Activated naive CD4-positive, alpha-beta T cell treated with anti-CD3 and anti-CD28 coated beads for 36 hours (primary cell): Measurements from ENCODE around the gene ZCCHC4. TPM values are rescaled to one million over a fixed set of nuclear protein-coding genes. Genes with fewer than 3 reads are reported as not detected.

Experiments
- CTCF ChIA-PET: fragments of 350-600 bp; sonication (Branson Sonifier 250); formaldehyde crosslinking; loops from one replicate; lab custom pipeline; 2021; ENCODE audit warnings: antibody characterized with exemption; lab: Charles Lee
- DNase-seq: peaks from one replicate; pipeline ENCODE4 v3.0.0-alpha.2; 2020
- H3K27ac Mint-ChIP-seq: one replicate; pipeline ENCODE4 v1.8.0; 2021; ENCODE audit warnings: mild to moderate bottlenecking, mixed read lengths
- H3K27me3 Mint-ChIP-seq: one replicate; pipeline ENCODE4 v1.8.0; 2021; ENCODE audit warnings: low read depth, mixed read lengths
- H3K36me3 Mint-ChIP-seq: one replicate; pipeline ENCODE4 v1.8.0; 2021; ENCODE audit warnings: low read depth, mixed read lengths
- H3K4me1 Mint-ChIP-seq: one replicate; pipeline ENCODE4 v1.8.0; 2021; ENCODE audit warnings: low read depth, mixed read lengths
- H3K4me3 Mint-ChIP-seq: one replicate; pipeline ENCODE4 v1.8.0; 2021; ENCODE audit warnings: mild to moderate bottlenecking, moderate library complexity, mixed read lengths
- H3K9me3 Mint-ChIP-seq: one replicate; pipeline ENCODE4 v1.8.0; 2021; ENCODE audit warnings: mixed read lengths
- intact Hi-C: fragments of 100-400 bp; cut with micrococcal nuclease; formaldehyde crosslinking; loops from one replicate; pipeline ENCODE4 v1.15.1; 2023
- total RNA-seq, 2 experiments: library from RNA; stranded (reverse); gene quantifications; one replicate each; pipeline ENCODE4 v1.2.3, GENCODE V29; 2021

The ZCCHC4 gene
- total RNA-seq: 10 to 100 TPM; 10.5 to 11.9 TPM

GRCh38 chr4:25312496-25313200 lies at the start of gene ZCCHC4:
Gene ZCCHC4, plus strand, starts transcription at chr4:25312774. Its CDS starts 36 bp downstream, at chr4:25312810.
- Mint-ChIP-seq H3K4me3 (peak within 1 kb of the TSS; percentile 99), H3K36me3 (peaks cover 15% of the 10 kb centered on the region), H3K4me1 (peaks cover 22% of the 10 kb centered on the region), H3K27me3 (peaks cover 8% of the 10 kb centered on the region), H3K9me3 (no peaks in the 10 kb centered on the region), H3K27ac (peak within 1 kb of the TSS; percentile 89)
- peak; percentile 88 for DNase-seq
- intact Hi-C loops: loop anchor here (1.0 to 10.0 kb wide), 13 partner anchors 8 to 1980 kb away; partner anchors contain the start of genes ANAPC4, DHX15, SEL1L3 and SEPSECS
- CTCF ChIA-PET: interaction anchor here (0.6 to 3.9 kb wide), 34 partner anchors 8 to 787 kb away, joined by 3 to 32 read pairs (median 5); partner anchors contain the start of genes ANAPC4, PI4K2B and SEPSECS

- Mint-ChIP-seq H3K9me3 (no peaks in the 10 kb centered on the region), H3K27me3 (no peaks in the 10 kb centered on the region), H3K36me3 (peaks cover 23% of the 10 kb centered on the region), H3K4me3 (no peak overlapping the region), H3K4me1 (no peaks in the 10 kb centered on the region), H3K27ac (no peak overlapping the region)
- no peak for DNase-seq
- CTCF ChIA-PET: no interaction called here
- intact Hi-C loops: no loop called here
Observed at GRCh38 chr4:25271866-25272265, 40.7 kb upstream of the ZCCHC4 start.

GRCh38 chr4:25280210-25280609 lies 32.4 kb upstream of the ZCCHC4 start:
- Mint-ChIP-seq H3K36me3 (peaks cover 18% of the 10 kb centered on the region), H3K4me3 (no peak overlapping the region), H3K27me3 (no peaks in the 10 kb centered on the region), H3K9me3 (no peaks in the 10 kb centered on the region), H3K27ac (no peak overlapping the region), H3K4me1 (no peaks in the 10 kb centered on the region)
- intact Hi-C loops: no loop called here
- peak; percentile 6 for DNase-seq
- CTCF ChIA-PET: interaction anchor here (0.6 kb wide), 1 partner anchor 137 kb away, joined by 3 read pairs; no protein-coding TSS in a partner anchor

- intact Hi-C loops: no loop called here
- H3K4me3 Mint-ChIP-seq: no peak overlapping the region
- CTCF ChIA-PET: no interaction called here
- H3K4me1 Mint-ChIP-seq: no peaks in the 10 kb centered on the region
- H3K9me3 Mint-ChIP-seq: peaks cover 10% of the 10 kb centered on the region
- no peak for DNase-seq
- H3K36me3 Mint-ChIP-seq: peaks cover 16% of the 10 kb centered on the region
- no peak overlapping the region for H3K27ac Mint-ChIP-seq
- peaks cover 6% of the 10 kb centered on the region for H3K27me3 Mint-ChIP-seq
Observed at GRCh38 chr4:25283948-25284347, 28.6 kb upstream of the ZCCHC4 start.

GRCh38 chr4:25284466-25284865 lies 28.1 kb upstream of the ZCCHC4 start:
- Mint-ChIP-seq H3K27ac (no peak overlapping the region), H3K36me3 (peaks cover 16% of the 10 kb centered on the region)

GRCh38 chr4:25290490-25291067 lies 22.0 kb upstream of the ZCCHC4 start:
- peaks cover 7% of the 10 kb centered on the region for H3K36me3 Mint-ChIP-seq
- CTCF ChIA-PET: no interaction called here

More at GRCh38 chr4:25284466-25284865, 28.1 kb upstream of the ZCCHC4 start:
- CTCF ChIA-PET: no interaction called here
- no peaks in the 10 kb centered on the region for H3K4me1 Mint-ChIP-seq
- H3K9me3 Mint-ChIP-seq: peaks cover 10% of the 10 kb centered on the region
- no peak for DNase-seq
- intact Hi-C loops: no loop called here
- no peak overlapping the region for H3K4me3 Mint-ChIP-seq
- peaks cover 6% of the 10 kb centered on the region for H3K27me3 Mint-ChIP-seq

GRCh38 chr4:25291158-25291733 lies 21.3 kb upstream of the ZCCHC4 start:
- intact Hi-C loops: no loop called here
- Mint-ChIP-seq H3K9me3 (peaks cover 10% of the 10 kb centered on the region), H3K4me1 (no peaks in the 10 kb centered on the region), H3K36me3 (peaks cover 7% of the 10 kb centered on the region), H3K4me3 (no peak overlapping the region), H3K27me3 (peaks cover 8% of the 10 kb centered on the region), H3K27ac (no peak overlapping the region)
- DNase-seq: no peak
- CTCF ChIA-PET: no interaction called here

More at GRCh38 chr4:25290490-25291067, 22.0 kb upstream of the ZCCHC4 start:
- no peak for DNase-seq
- intact Hi-C loops: no loop called here
- Mint-ChIP-seq H3K4me1 (no peaks in the 10 kb centered on the region), H3K9me3 (peaks cover 10% of the 10 kb centered on the region), H3K27ac (no peak overlapping the region), H3K27me3 (peaks cover 6% of the 10 kb centered on the region), H3K4me3 (no peak overlapping the region)

- no peak overlapping the region for H3K27ac Mint-ChIP-seq
- CTCF ChIA-PET: interaction anchor here (0.8 kb wide), 1 partner anchor 14 kb away, joined by 4 read pairs; no protein-coding TSS in a partner anchor
- intact Hi-C loops: no loop called here
- no peaks in the 10 kb centered on the region for H3K4me1 Mint-ChIP-seq
- no peaks in the 10 kb centered on the region for H3K36me3 Mint-ChIP-seq
- peaks cover 6% of the 10 kb centered on the region for H3K27me3 Mint-ChIP-seq
- no peak for DNase-seq
- H3K4me3 Mint-ChIP-seq: no peak overlapping the region
- no peaks in the 10 kb centered on the region for H3K9me3 Mint-ChIP-seq
Observed at GRCh38 chr4:25297528-25298242, 14.9 kb upstream of the ZCCHC4 start.

GRCh38 chr4:25299476-25300203 lies 12.9 kb upstream of the ZCCHC4 start:
- Mint-ChIP-seq H3K9me3 (no peaks in the 10 kb centered on the region), H3K27ac (no peak overlapping the region), H3K36me3 (no peaks in the 10 kb centered on the region), H3K4me1 (no peaks in the 10 kb centered on the region), H3K4me3 (no peak overlapping the region), H3K27me3 (peaks cover 6% of the 10 kb centered on the region)
- CTCF ChIA-PET: interaction anchor here (1.1 to 1.7 kb wide), 2 partner anchors 13 to 153 kb away, joined by 4 to 9 read pairs; partner anchors contain the start of gene ZCCHC4
- DNase-seq: no peak
- intact Hi-C loops: no loop called here

- no peaks in the 10 kb centered on the region for H3K4me1 Mint-ChIP-seq
Observed at GRCh38 chr4:25301471-25301870, 11.1 kb upstream of the ZCCHC4 start.

GRCh38 chr4:25302626-25303025 lies 9.9 kb upstream of the ZCCHC4 start:
- no peak overlapping the region for H3K27ac Mint-ChIP-seq
- DNase-seq: no peak
- H3K4me1 Mint-ChIP-seq: no peaks in the 10 kb centered on the region
- no peaks in the 10 kb centered on the region for H3K36me3 Mint-ChIP-seq
- peaks cover 7% of the 10 kb centered on the region for H3K27me3 Mint-ChIP-seq
- intact Hi-C loops: no loop called here
- CTCF ChIA-PET: interaction anchor here (0.6 to 2.6 kb wide), 2 partner anchors 10 to 64 kb away, joined by 3 to 14 read pairs; partner anchors contain the start of gene ZCCHC4
- no peaks in the 10 kb centered on the region for H3K9me3 Mint-ChIP-seq
- H3K4me3 Mint-ChIP-seq: no peak overlapping the region

More at GRCh38 chr4:25301471-25301870, 11.1 kb upstream of the ZCCHC4 start:
- H3K36me3 Mint-ChIP-seq: no peaks in the 10 kb centered on the region
- H3K9me3 Mint-ChIP-seq: no peaks in the 10 kb centered on the region
- peaks cover 5% of the 10 kb centered on the region for H3K27me3 Mint-ChIP-seq
- intact Hi-C loops: no loop called here
- H3K27ac Mint-ChIP-seq: no peak overlapping the region
- no peak overlapping the region for H3K4me3 Mint-ChIP-seq
- no peak for DNase-seq
- CTCF ChIA-PET: no interaction called here
